DMS53 treated with DMSO at 0.1 percent for 48 hours (cell line): ENCODE data around the gene MADD.

ENCODE experiments used
- DNase-seq: peaks from one replicate; lab custom pipeline; 2025; ENCODE audit not compliant: unreplicated experiment; lab: John Stamatoyannopoulos, UW

MADD gene

DNA sequence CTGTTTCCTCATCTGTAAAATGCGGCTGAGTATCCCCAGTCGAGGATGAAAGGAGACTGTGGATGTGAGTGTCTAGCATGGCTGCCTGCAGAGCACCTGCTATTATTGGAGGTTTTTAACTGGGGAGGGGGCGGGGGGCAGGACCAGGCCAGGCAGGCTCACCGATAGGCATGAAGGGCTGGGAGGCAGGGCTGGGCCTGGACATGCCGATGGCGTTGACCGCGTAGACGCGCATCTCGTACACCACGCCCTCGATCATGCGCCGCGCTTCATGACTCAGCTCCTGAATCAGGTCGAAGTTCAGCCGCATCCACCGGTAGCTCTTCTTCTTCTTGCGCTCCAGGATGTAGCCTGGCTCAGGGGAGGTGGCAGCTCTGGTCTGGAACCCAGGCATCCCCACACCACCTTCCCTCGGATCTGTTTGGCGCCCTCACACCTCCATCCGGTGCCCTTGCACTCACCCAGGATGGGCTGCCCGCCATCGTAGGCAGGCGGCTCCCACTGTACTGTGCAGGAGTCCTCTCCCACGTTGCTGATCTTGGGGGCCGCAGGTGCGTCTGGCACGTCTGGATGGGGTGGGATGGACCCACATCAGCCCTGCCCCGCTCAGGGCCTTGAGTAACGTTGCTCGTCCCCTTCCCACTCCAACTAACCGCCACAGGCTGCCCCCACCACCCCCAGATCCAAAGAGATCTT lies 67.4 kb downstream of the MADD start:
- peak; percentile 15 for DNase-seq

GRCh38 chr11:47338396-47339241 lies 68.7 kb downstream of the MADD start:
- no peak for DNase-seq

DNA sequence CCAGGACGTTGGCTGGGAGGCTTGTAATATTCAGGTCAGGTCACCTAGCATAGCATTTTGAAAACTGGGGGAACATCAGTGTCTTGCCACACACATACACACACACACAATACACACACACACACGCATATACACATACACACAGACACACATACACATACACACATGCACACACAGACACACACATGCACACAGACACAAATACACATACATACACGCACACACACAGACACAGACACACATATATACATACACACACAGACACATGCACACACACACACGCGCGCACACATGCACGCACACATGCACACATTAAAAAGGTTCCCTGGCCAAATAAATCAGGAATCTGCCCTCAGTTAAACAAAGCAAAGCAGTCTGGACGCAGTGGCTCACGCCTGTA lies 70.1 kb downstream of the MADD start:
- DNase-seq, result no peak

- DNase-seq, result no peak
Measured at GRCh38 chr11:47340980-47341775, 71.2 kb downstream of the MADD start.

GRCh38 chr11:47342036-47342803 lies 72.3 kb downstream of the MADD start:
- DNase-seq, result no peak

DNA sequence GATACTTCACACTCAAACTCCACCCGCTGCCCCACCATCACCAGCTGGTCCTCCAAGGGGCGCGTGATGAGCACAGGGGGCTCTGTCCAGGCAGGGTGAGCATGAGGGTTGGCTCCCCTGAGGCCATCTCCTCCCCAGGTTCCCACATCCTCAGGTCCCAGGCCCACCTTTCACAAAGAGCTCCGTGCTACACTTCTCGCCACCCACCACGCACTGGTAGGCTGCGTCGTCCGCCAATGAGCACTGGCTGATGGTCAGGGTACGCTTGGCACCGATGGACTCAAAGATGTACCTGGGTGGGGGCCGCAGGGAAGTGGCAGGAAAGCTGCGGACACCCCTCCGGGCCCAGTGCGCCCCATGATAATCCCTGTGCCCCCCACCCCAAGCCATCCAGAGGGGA lies 72.9 kb downstream of the MADD start:
- DNase-seq, result no peak

GRCh38 chr11:47345890-47346563 lies 76.1 kb downstream of the MADD start:
- no peak for DNase-seq

- no peak for DNase-seq
Measured at GRCh38 chr11:47347137-47347536, 77.2 kb downstream of the MADD start.

GRCh38 chr11:47348131-47348802 lies 78.3 kb downstream of the MADD start:
- no peak for DNase-seq

DNA sequence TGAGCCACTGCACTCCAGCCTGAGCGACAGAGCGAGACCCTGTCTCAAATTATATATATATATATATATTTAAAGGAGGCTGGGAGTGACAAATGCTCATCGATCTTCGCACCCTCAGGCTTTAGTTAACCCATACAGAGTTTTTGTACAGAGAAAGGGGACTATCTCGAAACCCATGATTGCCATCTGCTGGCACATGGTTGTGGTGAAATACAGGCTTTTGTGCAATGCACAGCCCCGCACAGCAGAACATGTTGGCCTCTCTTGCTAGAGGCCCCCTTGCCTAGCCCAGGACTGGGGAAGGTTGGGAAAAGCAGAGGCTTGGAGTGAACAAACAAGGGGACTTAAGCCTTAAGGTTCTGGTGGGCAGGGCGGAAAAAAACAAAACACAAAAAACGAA lies 78.9 kb downstream of the MADD start:
- peak; percentile 7 for DNase-seq

DNA sequence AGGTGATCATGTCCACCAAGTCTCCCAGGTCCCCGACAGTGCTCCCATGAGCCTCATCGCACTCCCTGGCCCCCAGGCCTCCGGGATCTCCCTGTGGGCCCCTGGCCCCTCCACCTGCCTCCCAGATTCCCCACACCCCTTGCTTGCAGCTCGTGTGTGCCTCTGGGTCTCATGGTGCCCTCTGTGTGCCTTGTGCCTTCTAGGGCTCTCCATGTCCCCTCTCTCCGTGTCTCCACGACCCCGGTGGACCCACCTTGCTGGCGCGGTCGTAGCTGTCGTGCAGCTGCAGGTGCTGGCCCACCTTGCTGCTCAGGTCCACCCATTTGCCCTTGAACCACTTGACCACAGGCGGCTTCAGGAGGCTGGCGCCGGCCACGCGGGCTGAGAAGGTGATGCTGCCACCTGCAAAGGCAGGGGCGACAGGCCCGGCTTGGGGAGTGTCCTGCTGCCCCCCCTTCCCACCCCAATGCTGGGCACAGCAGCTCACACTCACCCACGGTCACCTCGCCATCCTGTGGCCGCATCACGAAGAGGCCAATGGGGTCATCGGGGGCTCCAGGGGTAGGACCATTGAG lies 79.7 kb downstream of the MADD start:
- DNase-seq, result no peak

DNA sequence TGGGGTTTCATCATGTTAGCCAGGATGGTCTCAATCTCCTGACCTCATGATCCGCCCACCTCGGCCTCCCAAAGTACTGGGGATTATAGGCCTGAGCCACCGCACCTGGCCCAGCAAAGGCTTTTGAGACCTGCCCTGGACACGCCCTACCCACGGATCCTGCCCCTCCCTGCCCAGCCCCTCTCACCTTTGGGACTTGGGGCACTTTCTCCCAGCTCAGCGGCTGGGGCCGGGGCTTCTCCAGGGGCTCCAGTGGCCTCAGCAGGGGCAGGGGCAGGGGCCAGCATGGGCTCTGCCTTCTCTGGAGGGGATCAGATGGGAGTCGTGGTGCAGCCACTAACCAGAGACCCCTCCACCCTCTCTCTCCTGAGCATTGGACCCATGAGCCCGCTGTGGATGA lies 80.4 kb downstream of the MADD start:
- no peak for DNase-seq

DNA sequence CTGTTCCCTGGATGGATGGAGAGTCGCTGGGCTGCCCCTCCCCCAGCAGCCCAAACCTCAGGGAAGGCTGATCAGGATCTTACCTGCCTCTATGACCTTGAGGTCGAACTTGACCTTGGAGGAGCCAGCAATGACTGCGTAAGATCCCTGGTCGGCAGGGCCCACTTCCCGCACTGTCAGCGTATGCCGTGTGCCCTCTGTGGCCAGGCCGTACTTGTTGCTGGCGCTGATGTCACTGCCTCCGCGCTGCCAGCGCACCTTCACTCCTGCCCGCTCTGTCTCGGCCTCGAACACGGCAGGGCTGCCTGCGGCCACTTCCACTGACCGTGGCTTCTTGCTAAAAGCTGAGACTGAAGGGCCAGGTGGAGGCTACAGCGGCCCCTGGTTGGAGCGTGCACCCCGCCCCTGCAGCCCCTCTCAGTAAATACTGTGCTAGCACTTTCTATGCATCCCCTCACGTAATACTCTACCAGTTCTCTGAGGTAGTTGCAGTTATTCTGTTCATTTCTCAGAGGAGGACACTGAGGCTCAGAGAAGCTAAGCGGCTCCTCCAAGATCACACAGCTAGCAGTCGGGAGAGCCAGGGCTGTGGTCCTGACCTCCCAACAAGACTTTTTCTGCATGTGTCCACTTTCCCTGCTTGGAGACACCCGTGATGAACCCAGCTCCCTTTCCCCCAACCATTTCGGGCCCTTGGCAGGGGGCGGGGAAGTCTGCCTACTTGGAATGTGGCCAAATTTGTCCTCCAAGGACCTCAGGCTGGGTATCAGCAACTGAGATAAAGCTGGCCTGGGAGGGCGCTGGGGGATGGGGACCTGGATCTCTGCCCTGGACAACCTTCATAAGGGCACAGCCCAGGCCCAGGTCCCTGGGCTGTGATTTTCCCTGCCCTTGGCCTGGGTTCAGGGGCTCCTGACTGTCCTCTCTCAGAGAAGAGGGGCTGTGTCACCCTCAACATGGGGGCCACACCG lies 81.5 kb downstream of the MADD start:
- DNase-seq, result no peak

DNA sequence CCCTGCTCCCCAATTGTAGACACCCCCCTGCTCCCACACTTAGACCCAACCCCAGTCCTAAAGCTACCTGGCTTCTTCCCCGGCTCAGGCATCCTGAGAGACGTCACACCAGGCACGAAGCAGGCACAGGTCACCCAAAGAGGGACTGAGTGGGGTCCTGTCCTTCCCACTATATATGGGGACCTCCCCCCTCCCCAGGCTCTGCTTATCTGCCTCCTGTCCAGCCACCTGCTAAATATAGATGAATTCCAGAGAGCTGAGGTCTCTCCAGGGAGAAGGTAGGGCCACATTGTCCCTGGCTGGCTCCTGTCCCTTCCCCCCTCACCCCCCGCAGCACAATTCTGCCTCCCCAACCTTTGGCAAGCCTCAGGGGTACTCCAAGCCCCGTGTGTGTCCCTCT lies 82.6 kb downstream of the MADD start, which contains the start of gene MYBPC3:
Gene MYBPC3, minus strand, starts transcription at position 147 of the 400 bp plus-strand sequence. Its CDS starts 55 bp downstream, at position 92.
- no peak for DNase-seq

DNA sequence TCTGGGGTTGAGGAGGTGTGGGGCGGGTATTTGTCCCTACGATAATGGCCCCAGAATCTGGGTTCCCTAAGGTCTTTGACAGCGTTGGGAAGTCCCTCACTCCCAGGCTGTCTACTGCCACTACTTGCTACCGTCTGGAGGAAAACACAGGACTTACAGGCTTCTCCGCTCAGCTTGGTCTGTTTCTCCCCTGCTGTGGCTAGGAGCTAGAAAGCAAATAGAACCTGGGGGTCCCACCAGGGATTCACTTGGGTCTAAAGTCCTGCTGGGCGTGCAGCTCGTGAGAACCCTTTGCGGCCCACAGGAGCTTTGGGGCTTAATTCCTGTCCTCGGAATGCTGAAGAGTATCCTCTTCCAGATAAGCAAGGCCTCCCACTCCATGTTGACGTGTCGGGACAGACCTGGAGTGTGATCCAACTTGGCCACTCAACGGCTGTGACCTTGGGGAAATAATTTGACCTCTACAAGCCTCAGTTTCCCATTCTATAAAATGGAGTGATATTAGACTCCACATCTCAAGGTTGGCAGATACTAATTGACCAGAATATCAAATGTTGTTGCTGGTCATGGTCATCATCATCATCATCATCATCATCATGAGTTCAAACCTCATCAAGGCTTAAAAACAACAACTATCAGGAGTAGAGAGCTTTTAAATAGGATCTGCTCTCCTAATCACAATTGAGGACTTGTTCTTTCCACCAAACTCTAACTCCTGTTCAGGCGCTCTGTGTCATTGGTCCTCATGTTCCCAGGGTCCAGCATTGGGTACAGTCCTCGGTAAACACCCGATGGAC lies 84.2 kb downstream of the MADD start:
- DNase-seq, result no peak

DNA sequence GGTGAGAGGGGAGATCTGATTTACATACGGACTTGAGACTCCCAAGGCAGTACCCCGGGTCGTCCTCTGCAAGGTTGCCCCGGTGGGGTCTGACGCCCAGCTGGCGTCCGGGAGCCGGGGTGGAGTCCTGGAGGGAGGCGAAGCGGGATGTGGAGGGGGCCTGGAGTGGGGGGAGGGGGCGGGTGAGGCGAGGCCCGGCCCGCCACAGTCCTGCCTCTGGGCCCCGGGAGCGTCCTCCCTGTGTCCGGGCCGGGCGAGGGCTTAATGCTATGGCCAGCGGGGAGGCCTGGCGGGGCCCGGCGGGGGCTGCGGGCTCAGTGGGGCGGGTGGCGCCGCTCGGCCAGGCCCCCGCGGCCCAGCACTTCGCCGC lies 85.0 kb downstream of the MADD start:
- DNase-seq, result no peak
